Stimulated activated CD4-positive, alpha-beta T cell treated with anti-CD3 and anti-CD28 coated beads, Interleukin-2, amount 100 ng/mL, for 24 hours (primary cell): ENCODE results near the gene RUBCN.
"Not testable (repeated sequence)": the region's sequence is repeated elsewhere in the genome, so short reads cannot be mapped to it uniquely, and the experiment has no call there.

Experiments
- DNase-seq, 2 donors: peaks; one replicate each; pipeline ENCODE4 v3.0.0-alpha.2; 2020

RUBCN gene

DNA sequence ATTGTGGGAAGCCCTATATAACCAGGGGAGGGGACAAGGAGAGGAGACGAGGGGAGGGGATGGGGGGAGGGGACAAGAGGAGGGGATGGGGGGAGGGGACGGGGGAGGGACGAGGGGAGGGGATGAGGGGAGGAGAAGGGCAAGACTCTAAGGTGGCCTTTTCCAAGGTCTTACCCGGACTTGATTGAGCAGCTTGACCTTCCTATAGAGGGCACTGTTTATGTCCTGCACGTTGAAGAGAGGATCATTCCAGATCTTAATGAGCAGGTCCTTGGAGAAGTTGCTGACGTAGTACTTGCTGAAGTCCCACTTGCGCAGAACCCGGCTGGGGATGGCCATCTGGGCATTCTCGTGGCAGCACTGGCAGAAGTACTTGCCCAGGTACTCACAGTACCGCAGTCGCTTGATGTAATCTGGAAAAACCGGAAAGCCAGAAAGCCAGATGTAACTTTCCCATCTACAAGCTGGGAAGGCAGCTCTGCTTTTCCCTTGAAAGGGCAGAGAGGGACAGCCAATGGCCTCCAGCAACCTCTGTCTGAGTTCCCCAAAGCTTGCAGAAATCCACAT is 55.7 kb downstream of the RUBCN start:
- DNase-seq, result no peak

DNA sequence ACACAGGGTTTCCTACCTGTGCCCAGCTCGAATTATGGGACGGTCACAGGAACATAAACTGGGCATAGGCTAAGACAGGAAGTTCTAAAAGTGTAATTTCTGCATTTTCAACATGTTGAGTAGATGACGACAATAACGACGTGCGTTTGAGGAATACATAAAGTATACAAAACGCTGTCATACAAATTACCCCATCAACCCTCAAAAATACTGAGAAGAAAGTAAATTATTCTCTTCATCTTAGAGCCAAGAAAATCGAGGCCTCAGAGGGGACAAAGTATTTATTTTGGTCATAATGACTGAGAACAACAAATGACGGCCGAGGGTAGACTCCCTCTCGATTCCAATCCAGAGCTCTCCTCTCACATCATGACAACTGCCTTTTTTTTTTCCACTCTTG is 60.8 kb downstream of the RUBCN start:
- no peak for DNase-seq

DNA sequence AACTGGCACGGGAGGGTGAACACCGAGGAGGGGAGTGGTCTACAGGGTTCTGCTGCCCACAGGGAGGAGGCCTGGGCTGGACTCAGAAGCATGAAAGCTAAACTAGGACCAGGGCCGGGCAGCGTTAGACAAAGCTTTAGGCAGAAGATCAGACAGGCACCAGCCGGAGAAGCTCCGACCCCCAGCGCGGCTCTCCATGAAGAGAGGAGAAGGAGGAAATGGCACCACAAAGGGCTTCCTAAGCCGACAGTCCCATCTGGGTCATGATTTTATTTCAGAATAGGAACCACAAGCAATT is 61.2 kb downstream of the RUBCN start:
- no peak for DNase-seq

DNA sequence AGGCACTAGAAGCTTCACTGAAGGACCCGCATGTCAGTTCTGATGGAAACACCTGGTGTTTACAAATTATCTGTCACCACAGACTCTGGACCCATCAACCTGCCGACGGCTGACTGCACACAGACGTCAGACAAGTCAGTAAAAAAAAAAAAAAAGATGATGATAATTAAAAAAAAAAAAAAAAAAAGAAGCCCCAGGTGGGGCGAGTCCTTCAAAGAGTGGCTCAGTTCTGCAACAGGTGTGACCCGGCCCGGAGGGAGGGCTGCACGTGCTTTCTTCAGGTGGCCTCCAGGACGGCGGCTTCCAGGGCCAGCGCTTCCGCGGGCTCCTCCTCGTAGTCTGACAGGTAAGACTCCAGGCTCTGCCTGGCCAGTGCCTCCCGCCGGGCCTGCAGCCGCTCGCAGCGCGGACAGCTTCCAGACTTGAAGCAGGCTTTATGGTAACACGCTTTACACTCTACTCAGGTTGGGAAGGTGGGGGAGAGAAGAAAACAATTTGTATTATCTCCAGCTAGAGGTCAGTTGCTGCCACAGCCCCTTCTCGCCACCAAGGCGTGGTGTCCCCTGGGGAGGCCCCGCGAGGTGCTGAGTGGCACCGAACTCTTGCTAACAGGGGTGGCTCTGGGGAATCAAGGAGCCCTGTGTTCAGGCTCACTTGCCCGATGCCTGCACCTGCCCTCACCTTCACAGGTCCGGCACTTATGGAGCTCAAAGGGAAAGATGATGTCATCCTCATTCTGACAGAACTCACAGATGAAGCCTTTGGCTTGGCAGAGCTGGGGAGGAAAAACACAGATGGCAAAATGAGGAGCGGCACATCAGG is 61.8 kb downstream of the RUBCN start:
- DNase-seq, result no peak

DNA sequence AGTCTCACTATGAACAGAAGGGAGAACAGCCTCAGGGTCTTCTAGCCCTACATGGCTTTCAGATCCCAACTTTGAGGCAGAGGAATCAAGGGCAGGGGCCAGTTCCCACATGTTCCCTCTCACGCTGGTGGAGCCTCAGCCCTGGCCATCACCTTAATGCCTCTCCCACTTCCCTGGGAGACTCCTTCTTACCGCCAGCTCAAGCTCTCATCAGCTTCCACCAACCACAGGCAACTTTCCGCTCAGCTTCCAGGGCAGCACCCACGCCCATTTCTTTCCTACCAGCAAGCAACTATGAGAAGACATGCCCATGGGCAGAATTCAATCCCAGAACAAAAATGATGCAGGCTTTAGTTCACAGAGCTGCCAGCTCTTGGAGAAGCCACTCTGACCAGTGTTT is 63.5 kb downstream of the RUBCN start:
- DNase-seq, result no peak

DNA sequence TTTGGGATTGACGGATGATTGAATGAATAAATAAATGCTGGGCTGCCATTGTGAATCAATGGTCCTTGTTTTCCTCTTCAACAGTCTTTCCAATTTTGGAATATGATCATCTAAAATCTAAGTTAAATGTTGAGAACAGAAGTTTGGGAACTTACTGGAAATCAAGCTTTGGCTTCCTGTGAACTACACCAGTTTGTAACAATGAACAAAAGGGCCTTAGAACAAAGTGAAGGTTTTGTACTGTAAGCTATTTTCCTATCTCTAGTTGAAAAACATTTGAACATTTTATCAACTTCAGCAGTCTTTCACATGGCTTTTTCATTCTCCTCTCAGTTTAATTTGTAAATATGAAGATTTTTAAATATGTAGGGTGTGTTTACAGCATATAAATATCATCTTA is 66.3 kb downstream of the RUBCN start:
- DNase-seq, result no peak

DNA sequence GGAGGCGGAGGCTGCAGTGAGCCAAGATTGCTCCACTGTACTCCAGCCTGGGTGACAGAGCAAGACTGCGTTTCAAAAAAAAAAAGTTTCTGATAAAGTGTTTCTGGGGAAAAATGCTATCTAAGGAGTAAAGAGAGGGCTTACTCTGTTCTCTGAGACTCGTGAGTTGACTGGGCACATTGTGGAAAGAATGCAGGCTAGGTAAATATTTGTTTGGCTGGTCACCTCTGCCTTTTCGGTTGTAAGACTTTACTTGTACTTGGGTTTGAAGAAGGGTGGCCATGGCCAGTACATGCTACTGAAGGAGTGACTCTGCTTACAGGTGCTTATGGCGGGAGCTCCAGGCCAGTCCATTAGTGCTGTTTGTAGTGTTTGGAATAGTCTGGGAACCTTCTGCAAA is 68.7 kb downstream of the RUBCN start:
- DNase-seq, result no peak

DNA sequence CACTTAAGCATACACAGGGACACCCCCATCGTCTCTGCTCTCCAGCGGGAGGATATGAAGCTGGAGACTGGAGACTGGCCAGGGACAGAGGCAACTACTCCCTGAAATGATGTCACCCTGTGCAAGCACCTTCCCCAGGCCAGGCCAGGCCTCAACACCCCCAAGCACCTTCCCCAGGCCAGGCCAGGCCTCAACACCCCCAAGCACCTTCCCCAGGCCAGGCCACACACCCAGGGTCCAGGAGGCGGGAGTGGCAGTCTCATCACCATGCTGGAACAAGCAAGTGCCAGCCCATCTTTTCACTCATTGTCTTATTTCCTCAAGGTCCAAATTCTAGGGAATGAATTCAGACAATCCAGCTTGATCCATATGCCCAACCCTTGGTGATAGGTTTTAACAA is 69.4 kb downstream of the RUBCN start:
- DNase-seq, result not testable (repeated sequence)

DNA sequence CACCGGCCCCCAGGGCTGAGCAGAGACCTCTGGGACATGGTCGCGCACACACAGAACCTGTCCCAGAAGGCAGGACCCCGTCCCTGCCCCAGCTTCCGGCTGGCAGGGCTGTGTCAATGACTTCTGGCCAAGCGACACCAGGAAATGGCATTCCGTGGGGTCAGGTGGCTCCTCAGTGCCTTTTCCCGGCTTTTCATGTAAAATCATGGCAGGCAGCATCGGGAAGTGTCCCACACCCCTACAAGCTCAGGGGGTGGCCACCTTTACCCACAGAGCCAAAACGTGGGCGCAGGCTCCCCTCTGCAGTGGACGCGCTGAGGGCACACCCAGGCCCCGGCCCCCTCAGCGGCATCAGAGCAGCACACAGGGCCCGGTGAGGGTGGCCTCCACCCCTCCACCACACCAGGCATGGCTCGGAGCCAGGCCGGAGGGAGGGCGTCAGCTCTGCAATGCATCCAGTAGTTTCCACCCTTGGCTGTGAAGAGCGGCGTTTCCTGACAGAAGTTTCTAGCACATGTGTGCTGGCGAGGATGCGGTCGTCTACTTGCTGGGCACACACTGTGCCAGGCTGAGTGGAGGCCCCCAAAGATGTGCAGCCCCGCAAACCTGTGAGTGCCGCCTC is 70.4 kb downstream of the RUBCN start:
- not testable (repeated sequence) for DNase-seq

DNA sequence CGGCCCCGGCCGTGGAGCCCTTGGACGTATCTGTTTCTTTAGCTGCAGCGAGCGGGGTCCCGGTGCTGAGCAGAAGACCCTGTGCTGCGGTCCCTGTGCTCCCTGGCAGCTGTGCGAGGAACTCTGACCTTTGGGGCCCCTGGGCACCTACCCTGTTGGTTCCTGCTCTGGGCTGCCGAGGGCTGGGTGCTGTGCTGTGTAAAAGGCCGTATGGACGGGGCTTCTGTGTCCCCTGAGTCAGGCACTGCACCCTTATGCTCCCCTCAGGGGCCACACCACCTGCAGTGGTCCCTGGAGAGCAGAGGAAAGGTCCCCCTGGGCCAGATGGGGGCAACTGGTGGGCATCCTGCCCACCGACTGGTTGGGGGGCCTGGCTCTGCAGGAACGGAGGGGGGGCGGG is 71.2 kb downstream of the RUBCN start:
- not testable (repeated sequence) for DNase-seq

DNA sequence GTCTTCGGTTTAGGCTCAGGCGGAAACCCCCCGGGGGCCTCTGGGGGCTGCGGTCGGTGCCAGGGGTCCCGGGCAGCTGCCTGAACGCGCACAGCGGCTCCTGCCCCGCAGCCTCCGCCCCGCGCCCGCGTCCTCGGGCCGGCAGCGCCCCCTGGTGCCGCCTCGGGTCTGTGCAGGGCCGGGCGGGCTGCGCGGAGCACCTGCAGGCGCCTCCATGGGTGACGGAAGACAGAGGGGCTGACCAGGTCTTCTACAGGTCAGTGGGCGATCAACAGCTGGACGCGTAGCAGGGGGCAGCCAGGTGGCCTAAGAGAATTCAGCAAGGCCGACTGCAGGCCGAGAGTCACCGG is 71.6 kb downstream of the RUBCN start:
- DNase-seq, result not testable (repeated sequence)

DNA sequence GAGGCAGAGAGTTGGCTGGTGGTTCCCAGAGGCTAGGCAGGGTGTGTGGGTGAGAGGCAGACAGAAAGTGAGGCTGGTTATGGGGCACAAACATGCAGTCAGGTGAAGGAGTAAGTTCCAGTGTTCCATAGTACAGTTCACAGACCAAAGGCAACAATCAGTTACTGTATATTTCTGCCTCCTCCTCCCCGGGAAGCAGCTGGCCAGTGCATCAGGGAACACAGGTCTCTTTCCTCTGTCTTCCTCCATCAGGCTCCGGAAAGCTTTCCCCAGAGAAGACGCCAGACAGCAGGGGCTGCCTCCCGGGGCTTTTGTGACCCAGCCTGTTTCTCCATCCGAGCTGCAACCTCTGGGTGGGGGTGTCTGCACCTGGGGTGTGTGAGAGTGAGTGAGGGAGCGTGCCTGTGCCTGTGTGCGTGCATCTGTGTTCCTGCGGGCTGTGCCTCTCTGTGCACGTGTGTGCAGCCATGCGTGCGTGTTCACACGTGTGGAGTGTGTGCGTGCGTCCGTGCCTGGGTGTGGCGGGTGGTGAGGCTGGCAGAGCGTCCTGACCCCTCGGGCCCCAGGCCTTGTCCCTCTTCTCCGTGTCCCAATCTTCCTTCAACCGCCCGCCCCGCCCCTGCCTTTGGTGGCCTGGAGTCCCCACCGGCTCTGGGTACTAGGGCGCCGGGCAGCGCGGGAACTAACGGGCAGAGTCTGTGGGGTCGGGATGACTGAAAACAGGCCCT is 72.1 kb downstream of the RUBCN start:
- peak; percentile 35 to 39 for DNase-seq

DNA sequence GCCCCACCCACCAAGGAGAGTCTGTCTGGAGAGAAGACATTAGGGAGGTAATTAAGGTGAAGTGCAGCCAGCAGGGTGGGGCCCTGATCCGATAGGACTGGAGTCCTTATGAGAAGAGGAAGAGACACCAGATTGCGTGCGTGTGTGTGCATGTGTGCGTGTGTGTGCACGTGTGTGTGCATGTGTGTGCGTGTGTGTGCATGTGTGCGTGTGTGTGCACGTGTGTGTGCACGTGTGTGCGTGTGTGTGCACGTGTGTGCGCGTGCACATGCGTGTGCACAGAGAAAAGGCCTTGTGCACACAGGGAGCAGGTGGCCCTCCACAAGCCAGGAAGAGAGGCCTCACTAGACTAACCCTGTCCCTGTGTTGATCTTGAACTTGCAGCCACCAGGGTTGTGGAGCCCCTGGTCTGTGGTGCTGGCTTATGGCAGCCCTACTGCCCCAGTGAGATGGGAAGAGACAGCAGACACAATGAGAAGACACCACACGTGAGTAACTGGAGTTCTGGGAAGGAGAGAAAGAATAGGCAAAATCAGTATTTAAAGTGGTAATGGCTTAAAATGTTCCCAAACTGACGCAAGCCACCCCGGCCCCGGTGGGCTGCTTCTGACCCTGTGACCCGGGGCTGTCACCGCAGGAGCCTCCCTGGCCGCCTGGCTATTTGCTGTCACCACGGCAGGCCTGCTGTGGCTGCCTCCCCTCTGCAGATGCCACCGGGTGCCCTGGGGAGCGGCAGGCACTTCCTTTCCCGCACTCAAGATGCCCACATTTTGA is 73.2 kb downstream of the RUBCN start:
- not testable (repeated sequence) for DNase-seq

DNA sequence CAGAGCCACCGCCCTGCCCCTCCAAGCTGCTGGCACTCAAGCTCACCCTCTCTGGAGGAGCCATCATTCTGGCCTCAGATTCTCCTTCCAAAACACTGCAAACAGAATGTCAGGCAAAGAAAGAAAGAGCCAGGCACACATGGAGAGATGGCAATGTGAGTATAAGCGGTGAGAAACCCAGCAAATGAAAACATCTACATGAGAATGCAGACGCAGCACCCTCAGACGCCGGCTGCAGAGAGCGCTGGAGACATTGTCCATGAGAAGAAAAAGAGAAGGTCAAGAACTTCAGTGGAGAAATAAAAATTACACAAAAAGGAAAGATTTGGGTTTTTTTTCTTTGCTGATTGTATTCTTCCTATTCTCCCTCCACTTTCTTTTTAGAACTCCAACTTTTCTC is 74.4 kb downstream of the RUBCN start:
- not testable (repeated sequence) for DNase-seq

DNA sequence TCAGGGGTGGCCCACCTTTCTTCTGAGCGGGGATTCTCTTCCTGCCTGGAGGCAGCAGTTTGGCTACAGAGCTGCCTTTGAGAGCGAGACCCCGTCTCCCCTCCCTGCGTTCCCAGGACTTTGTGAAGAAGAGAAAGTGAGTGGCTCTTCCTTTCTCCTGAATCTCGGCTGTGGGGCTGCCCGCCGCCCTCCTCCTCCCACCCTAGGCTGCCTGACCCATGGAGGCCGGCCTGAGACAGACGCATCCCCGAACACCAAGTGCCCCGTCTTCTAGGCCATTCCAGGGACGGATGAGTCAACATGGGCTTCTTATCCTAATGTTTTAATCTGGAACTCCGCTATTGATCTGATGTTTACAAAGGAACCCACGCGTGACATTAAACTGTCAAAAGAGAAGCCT is 74.8 kb downstream of the RUBCN start:
- not testable (repeated sequence) for DNase-seq

DNA sequence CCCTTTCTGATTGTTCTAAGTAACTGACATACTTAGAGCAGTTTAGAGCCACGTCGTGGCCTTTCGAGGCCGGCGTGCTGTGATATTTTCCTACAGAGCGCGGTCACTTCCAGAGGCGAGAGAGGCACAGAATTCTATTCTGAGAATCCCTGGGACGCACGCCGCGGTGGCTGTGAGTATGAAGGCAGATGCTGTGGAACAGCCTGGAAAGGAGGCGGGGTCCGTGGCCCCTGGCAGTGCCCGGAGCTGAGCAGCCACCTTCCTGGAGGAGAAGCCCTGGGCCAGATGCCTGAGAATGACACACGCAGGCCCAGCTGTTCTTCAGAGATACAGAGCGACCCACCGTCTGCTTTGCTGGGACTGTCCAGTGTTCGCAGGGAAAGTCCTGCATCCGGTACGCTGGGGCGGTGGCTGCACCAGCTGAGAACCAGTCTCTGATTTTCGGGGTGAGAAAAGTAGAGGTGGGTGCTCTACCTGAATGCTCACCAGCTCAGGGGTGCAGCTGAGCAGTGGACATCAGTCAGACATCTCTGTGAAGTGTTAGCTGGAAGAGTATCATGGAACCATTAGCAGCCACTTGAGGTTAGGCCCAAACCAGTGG is 75.4 kb downstream of the RUBCN start:
- not testable (repeated sequence) for DNase-seq

DNA sequence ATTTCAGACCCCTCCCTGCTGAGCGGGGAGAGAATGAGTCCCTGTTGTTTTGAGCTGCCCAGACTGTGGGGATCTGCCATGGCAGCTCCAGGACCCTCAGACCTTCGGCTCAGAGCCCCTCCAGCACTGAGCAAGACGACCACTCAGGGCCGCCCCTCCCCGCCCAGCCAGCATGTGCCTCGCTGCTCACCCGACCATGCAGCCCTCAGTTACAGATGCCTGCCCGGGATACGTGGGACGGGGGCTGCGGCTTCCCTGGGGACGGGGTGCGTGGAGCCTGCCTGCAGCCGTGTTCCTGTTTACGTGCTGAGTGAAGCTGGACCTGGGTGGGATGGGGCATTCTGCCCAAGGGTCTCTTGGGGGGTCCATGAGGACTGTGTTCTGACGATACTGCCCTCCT is 77.0 kb downstream of the RUBCN start:
- DNase-seq, result not testable (repeated sequence)

DNA sequence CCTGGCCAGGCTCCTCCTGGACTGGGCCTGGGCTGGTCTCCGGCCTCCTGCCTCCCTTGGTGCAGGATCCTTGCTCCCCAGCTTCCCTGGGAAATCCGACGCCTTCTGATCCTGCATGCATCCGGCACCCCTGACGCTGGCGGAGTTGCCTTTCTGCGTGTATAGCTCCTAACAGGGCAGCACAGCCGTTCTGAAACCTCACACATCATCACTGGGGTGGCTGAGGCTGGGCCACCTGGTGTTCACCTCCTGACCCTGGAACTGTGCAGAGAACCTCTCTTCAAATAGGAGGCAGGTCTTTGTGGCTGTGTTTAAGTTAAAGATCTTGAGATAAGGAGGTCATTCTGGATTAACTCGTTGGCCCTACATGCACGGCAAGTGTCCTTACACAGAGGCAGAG is 77.6 kb downstream of the RUBCN start:
- DNase-seq, result not testable (repeated sequence)

DNA sequence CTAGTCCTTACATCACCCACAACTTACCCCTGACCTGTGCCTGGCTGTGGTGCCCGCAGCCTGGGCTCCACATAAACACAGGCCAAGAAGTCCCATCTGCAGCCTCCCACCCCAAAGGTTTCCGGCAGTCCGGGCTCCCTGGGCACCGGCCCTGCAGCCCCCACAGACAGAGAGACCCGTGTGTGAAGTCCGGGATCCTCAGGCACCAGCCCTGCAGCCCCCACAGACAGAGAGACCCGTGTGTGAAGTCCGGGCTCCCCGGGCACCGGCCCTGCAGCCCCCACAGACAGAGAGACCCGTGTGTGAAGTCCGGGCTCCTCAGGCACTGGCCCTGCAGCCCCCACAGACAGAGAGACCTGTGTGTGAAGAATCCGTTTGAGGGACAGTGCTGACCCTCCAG is 78.0 kb downstream of the RUBCN start:
- not testable (repeated sequence) for DNase-seq

DNA sequence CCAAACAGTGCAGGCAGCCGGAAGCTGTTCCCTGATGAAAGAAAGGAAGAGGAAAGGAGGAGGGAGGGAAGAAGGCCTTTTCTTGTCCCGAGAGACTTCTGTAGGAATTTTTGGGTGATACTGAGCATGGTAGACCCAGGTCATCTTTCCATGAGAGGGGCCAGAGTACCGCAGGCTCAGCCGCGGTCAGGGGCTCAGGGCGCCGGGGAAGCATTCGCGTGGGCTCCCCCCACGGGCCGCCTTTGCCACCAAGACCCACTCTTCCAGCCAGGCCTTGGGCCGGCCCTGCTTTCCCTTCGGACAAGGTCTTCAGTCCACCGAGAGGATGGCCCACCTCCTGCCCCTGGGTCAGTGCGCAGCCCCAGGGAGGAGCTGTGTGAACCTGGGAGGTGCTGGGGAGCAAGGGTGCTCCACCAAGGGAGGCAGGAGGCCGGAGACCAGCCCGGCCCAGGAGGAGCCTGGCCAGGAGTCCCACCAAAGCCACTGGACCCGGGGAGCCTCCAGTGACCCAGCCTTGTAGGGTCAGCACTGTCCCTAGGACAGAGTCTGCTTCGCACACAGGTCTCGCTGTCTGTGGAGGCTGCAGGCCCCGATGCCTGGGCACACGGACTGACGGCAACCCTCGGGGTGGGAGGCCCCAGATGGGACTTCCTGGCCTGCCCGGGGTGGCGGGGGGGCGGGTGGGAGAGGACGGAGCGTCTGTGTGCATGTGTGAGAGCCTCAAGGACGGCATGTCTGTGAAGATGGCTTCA is 79.0 kb downstream of the RUBCN start:
- DNase-seq, result not testable (repeated sequence)

DNA sequence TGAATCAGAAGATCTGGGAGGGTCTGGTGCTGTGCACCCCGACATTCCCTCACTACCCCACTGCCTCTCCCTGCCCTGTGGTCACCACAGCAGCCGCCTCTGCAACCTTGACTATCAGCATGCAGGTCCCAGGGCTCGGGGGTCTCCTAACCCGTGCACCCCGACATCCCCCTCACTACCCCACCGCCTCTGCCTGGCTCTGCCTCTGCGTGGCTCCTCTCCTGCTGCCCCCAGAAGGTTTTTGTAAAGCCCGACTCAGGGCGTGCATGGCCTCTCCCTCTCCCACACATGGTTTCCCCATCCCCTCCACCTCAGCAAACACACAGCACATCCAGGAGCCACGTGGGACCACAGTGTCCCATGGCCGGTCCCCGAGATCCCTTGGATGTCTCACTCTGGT is 79.7 kb downstream of the RUBCN start:
- not testable (repeated sequence) for DNase-seq

DNA sequence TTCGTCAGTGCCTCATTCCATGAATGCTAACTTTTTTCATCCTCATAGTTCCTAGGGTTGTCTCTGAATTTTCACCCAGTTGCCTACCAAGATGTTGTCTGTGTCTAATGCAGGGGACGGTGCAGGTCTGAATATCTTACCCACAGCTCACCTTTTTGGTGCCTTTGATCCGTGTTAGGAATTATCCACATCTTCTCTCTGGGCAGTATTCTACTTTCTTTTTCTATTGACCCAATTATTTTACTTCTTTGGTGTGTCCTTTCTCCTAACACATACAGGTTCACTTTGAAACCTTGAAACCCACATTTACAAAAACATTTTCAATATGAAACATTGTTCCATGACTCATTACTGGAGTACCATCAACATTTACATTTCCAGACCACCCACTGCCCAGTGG is 80.6 kb downstream of the RUBCN start:
- DNase-seq, result not testable (repeated sequence)
